ES-I3 (cell line): ENCODE results near the gene SRXN1.

Experiments used
- H3K36me3 ChIP-seq: 2 replicates; pipeline ENCODE4 v1.6.1; 2013; ENCODE audit warnings: mild to moderate bottlenecking, low read length, control low read depth, moderate library complexity; ENCODE audit not compliant: insufficient read depth
- H3K4me1 ChIP-seq: 2 replicates; pipeline ENCODE4 v1.6.1; 2013; ENCODE audit warnings: mild to moderate bottlenecking, control low read depth, low read length; ENCODE audit not compliant: insufficient read depth
- H3K9ac ChIP-seq: 2 replicates; pipeline ENCODE4 v1.6.1; 2013; ENCODE audit warnings: low read depth, mild to moderate bottlenecking, low read length, moderate library complexity
- H3K9me3 ChIP-seq: 2 replicates; pipeline ENCODE4 v1.6.1; 2013; ENCODE audit warnings: mild to moderate bottlenecking, low read length, moderate library complexity; ENCODE audit not compliant: control insufficient read depth, insufficient read depth

SRXN1 gene

GRCh38 chr20:668050-668449, 15.1 kb upstream of the SRXN1 start:
- Histone ChIP-seq H3K9me3 (no peaks in the 10 kb centered on the region), H3K9ac (no peak overlapping the region), H3K4me1 (peaks cover 46% of the 10 kb centered on the region), H3K36me3 (no peaks in the 10 kb centered on the region)

DNA sequence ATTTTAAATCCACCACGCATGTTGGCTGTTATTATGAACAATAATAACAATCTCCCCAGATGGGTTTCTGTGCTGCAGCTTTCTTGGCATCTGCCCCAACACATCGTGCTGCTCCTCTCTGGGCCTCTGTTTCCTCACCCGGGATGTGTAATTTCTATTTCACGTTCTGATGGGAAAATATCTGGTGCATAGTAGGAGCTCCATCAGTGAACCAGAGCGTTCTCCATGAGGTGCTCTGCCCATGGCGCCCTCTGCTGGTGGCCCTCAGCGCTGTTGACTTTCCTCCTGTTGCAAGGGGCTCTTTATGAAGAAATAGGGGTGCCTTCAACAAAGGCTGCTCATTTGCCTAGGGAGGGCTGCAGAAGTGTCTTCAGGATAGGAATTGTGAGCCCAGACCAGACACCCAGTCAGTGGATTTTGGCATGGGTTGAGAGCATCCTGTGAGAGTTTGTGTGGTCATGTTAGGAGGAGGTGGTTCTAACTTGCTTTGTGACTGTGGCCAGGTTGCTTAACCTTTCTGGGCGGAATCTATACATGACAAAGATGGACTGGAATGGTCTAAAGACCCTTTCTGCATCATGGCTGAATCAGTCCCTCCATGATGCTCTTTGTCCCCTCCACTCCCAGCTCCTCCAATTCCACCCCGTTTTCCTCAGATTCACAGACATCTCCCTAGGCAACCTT, 14.5 kb upstream of the SRXN1 start:
- Histone ChIP-seq H3K36me3 (no peaks in the 10 kb centered on the region), H3K9ac (no peak overlapping the region), H3K9me3 (no peaks in the 10 kb centered on the region), H3K4me1 (peaks cover 42% of the 10 kb centered on the region)

DNA sequence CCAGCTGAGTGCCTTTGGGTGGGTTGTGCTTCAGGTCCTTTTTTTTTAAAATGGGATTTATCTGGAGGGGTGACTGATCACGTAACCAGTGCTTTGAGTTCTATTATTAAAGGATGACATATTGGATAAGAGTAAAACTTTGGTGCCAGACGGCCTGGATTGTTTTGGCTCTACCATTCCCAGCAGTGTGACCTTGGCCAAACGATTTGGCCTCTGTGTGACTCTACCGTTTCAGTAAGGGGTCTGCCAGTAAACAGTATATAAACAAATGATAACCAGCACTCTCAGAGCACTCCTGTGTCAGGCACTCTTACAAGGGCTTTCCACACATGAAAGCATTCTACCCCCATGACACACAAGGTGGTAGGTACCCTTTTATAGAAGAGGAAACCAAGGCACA, 13.9 kb upstream of the SRXN1 start:
- Histone ChIP-seq H3K4me1 (peaks cover 40% of the 10 kb centered on the region), H3K9me3 (no peaks in the 10 kb centered on the region), H3K36me3 (no peaks in the 10 kb centered on the region), H3K9ac (no peak overlapping the region)

- Histone ChIP-seq H3K4me1 (peaks cover 55% of the 10 kb centered on the region), H3K36me3 (no peaks in the 10 kb centered on the region), H3K9me3 (no peaks in the 10 kb centered on the region), H3K9ac (no peak overlapping the region)
These were observed 12.3 kb upstream of the SRXN1 start for GRCh38 chr20:665276-665675.

- Histone ChIP-seq H3K9me3 (no peaks in the 10 kb centered on the region), H3K9ac (no peak overlapping the region), H3K36me3 (no peaks in the 10 kb centered on the region), H3K4me1 (peaks cover 49% of the 10 kb centered on the region)
These were observed 11.6 kb upstream of the SRXN1 start for GRCh38 chr20:664576-664975.

- Histone ChIP-seq H3K9ac (no peak overlapping the region), H3K36me3 (no peaks in the 10 kb centered on the region), H3K9me3 (no peaks in the 10 kb centered on the region), H3K4me1 (peaks cover 49% of the 10 kb centered on the region)
These were observed 11.2 kb upstream of the SRXN1 start for GRCh38 chr20:664151-664550.

GRCh38 chr20:663315-664090, 10.5 kb upstream of the SRXN1 start:
- Histone ChIP-seq H3K9me3 (no peaks in the 10 kb centered on the region), H3K9ac (no peak overlapping the region), H3K36me3 (no peaks in the 10 kb centered on the region), H3K4me1 (peaks cover 49% of the 10 kb centered on the region)

GRCh38 chr20:662277-663192, 9.5 kb upstream of the SRXN1 start:
- H3K9ac ChIP-seq, result peak overlapping the region; percentile 26; the same call in 1 of the 2 replicates
- H3K4me1 ChIP-seq, result peaks cover 56% of the 10 kb centered on the region
- no peaks in the 10 kb centered on the region for H3K9me3 ChIP-seq
- H3K36me3 ChIP-seq, result no peaks in the 10 kb centered on the region

GRCh38 chr20:661474-662270, 8.7 kb upstream of the SRXN1 start:
- Histone ChIP-seq H3K36me3 (no peaks in the 10 kb centered on the region), H3K9ac (peak overlapping the region; percentile 26; the same call in 1 of the 2 replicates), H3K4me1 (peaks cover 59% of the 10 kb centered on the region), H3K9me3 (no peaks in the 10 kb centered on the region)

- H3K4me1 ChIP-seq, result peaks cover 50% of the 10 kb centered on the region
- H3K36me3 ChIP-seq, result no peaks in the 10 kb centered on the region
- peak overlapping the region; percentile 24; the same call in 1 of the 2 replicates for H3K9ac ChIP-seq
- no peaks in the 10 kb centered on the region for H3K9me3 ChIP-seq
These were observed 5.8 kb upstream of the SRXN1 start for GRCh38 chr20:658731-659291.

DNA sequence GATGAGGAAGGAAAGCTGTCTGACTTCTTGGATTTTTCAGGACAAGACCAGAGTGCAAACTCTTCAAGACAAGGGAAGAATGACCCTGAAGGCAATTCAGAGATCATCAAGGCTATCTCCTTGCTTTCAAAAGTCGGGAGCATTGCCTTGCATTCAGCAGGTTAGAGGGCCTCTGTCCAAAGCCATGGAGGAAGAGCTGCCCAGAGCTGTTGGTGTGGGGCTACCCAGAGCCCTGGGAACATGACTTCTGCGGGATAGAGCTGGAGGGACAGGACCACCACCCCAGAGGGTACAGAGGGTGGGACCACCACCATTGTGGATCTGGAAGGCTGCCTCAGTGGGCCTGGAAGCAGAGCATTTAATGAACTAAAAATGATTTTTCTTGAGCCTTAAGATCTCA, 5.2 kb upstream of the SRXN1 start:
- Histone ChIP-seq H3K36me3 (no peaks in the 10 kb centered on the region), H3K9ac (no peak overlapping the region; the same call in 1 of the 2 replicates), H3K4me1 (peaks cover 52% of the 10 kb centered on the region), H3K9me3 (no peaks in the 10 kb centered on the region)

GRCh38 chr20:655726-656624, 3.0 kb upstream of the SRXN1 start:
- Histone ChIP-seq H3K9ac (no peak overlapping the region), H3K4me1 (peaks cover 44% of the 10 kb centered on the region), H3K36me3 (no peaks in the 10 kb centered on the region)

GRCh38 chr20:654417-654750, 1.4 kb upstream of the SRXN1 start:
- peaks cover 36% of the 10 kb centered on the region for H3K4me1 ChIP-seq
- H3K36me3 ChIP-seq, result peaks cover 5% of the 10 kb centered on the region; the same call in 1 of the 2 replicates
- H3K9me3 ChIP-seq, result no peaks in the 10 kb centered on the region
- no peak overlapping the region for H3K9ac ChIP-seq

More at GRCh38 chr20:655726-656624, 3.0 kb upstream of the SRXN1 start:
- no peaks in the 10 kb centered on the region for H3K9me3 ChIP-seq
